Activated CD4-positive, CD25-positive, alpha-beta regulatory T cell treated with anti-CD3 and anti-CD28 coated beads, Interleukin-2, amount 50 U/mL, for 16 hours (primary cell): ENCODE data around the gene LMBR1L.
A peak's percentile ranks its signal among the peaks of the same experiment; 100 is the strongest.

Experiments
- DNase-seq: peaks from one replicate; pipeline ENCODE4 v3.0.0-alpha.2; 2020; ENCODE audit warnings: low read depth, low spot score

Gene LMBR1L

DNA sequence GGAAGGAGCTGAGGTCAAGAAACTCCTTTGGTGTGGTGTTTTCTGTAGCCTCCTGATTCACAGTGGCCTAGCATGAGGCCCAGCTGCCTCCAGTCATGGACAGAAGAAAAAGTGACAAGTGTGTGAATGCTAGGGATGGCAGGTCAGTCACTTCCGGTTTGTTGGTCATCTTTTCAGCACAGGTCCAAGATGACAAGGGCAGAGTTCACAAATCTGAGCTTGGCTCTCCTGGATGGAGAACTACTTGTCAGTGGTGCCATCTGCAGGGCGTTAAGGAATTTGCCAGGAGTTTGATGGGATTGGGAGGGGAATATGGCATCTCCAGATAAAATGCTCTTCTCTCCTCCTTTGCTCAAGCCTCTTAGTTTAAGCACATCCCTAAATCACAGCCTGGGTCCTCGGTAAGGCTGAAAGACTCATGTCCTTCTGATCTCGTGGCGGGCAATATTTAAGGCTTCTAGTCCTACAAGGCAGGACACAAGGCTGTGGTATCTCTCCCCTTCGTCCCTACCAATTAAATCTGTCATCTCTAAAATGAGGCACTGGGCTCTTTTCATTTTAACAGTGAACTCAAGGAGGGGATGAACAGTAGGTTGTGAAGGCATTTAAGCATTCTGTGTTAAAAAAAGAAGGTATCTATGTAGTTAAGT, 10.5 kb upstream of the LMBR1L start:
- DNase-seq, result no peak

- no peak for DNase-seq
Observed at GRCh38 chr12:49111206-49111605, 559 bp upstream of the LMBR1L start.

GRCh38 chr12:49109641-49110463, 795 bp downstream of the LMBR1L start:
- no peak for DNase-seq

GRCh38 chr12:49108958-49109404, 1.7 kb downstream of the LMBR1L start:
- DNase-seq, result no peak

DNA sequence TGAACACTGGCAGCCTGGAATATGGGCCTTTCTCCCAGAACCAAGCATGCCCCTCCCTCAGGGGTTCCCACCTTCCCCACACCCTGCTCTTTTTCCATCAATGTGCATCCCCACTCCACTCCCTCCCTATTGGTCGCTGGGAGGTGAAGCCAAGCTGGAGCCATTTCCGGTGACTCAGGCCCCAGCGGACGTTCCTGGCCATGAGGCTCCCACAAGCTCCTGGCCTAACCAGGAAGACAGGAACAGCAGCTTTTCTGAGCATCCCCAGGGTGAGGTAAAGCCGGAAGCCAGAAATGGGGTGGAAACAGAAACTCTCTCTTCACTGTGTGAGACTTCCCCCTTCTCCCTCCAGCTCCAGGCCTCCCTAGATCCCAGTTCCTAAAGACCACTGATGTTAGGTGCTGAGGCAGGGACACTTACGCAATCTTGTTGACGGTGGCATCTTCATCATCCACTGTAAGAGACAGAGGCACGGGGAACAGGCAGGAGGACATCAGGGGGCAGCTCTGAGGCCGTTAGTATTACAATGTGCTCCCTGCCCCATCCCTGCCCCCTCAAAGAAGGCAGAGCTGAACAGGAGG, 5.1 kb downstream of the LMBR1L start:
- DNase-seq, result no peak

DNA sequence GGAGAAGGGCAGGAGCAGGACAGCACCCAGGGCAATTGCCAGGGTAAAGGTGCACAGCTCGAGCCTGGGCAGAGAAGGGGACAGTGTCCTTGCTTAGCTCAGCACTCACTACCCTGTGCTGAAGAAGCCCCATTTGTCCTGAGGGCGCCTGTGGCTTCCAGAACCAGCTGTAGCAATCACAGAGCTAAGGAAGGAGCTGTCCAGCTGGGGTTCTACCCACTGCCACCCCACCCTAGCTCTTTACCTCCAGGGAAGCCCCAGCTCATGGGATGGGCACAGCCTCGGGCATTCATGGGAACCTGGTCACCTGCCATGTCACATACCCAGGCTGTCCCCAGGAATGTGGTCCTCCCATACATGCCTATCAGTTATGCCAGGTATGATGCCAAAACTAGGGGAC, 5.8 kb downstream of the LMBR1L start:
- no peak for DNase-seq

DNA sequence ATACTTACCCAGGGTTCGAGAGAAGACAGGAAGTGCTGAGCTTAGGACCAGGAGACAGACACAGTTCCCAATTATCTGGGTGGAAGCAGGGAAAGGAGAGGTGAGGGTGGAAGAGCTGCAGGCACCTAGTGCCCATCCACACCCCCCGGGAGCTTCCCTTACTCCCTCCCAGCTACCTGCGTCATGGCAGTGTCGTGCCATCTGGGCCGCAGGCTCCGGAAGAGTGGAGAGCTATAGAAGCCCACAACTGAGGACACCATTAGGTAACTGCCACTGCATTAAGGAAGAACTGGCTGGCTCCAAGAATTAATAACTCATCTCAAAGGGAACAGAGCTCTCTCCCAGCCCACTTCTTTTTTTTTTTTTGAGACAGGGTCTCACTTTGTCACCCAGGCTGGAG, 10.3 kb downstream of the LMBR1L start:
- DNase-seq, result no peak

DNA sequence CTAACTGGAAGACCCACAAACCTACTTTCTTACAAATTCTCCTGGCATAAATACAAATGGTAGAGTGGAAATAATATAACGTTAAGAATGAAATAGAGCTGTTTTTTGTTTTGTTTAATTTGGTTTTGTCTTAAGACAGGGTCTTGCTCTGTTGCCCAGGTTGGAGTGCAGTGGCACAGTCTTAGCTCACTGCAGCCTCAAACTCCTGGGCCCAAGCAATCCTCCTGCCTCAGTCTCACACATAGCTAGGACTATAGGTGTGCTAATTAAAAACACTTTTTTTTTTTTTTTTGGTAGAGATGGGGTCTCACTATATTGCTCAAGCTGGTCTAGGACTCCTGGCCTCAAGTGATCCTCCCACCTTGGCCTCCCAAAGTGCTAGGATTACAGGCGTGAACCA, 11.9 kb downstream of the LMBR1L start:
- DNase-seq, result no peak

GRCh38 chr12:49098035-49098451, 12.6 kb downstream of the LMBR1L start:
- DNase-seq, result peak; percentile 47

DNA sequence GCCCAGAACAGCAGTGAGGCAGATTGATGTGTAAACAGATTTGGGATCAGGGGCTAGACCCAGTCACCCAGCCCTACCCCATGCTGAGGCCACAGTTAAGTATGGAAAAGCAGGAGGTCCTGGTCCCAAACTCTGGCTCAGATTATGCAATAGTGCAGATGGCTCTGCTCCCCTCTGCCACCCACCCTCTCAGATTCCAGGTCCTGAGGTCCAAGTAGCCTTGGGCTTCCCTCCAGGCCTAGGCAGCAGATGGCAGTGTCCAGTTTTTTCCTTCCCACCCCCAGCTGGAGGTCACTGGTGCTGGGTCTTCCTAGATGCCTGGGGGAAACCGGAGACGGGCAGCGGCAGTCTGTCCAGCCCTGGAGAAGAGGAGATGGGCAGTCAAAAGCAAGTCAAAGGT, 13.3 kb downstream of the LMBR1L start:
- DNase-seq, result no peak

- no peak for DNase-seq
Observed at GRCh38 chr12:49094975-49095365, 15.7 kb downstream of the LMBR1L start.

GRCh38 chr12:49094160-49094974, 16.3 kb downstream of the LMBR1L start, which contains the start of gene DHH:
TSS of gene DHH (minus strand) at chr12:49094801. CDS start at chr12:49094512, 289 bp downstream.
- DNase-seq, result no peak

- no peak for DNase-seq
Observed at GRCh38 chr12:49093792-49094159, 16.9 kb downstream of the LMBR1L start.

DNA sequence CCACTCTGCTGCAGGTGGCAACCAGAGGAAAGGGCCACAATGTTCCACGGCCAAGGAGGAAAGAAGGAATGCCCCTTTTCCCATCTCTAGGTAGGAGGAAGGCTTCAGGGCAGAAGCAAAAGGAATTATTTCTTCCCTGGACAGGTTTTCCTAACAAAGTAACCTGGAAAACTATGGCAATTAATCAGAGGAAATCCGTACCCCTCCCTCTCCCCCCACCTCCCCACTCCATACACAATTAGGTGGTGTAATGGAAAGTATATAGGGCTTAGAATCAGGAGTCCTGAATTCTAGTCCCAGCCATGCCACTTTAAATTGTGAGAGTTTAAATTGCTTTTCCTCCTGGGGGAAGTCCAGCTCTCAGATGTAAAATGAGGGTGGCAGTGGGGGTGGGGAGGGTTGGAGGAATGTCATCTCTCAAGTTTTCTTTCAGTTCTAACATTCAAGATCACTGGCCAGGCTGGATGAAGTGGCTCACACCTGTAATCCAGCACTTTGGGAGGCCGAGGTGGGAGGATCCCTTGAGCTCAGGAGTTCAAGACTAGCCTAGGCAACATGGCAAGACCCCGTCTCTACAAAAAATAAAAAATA, 17.7 kb downstream of the LMBR1L start:
- DNase-seq, result no peak

DNA sequence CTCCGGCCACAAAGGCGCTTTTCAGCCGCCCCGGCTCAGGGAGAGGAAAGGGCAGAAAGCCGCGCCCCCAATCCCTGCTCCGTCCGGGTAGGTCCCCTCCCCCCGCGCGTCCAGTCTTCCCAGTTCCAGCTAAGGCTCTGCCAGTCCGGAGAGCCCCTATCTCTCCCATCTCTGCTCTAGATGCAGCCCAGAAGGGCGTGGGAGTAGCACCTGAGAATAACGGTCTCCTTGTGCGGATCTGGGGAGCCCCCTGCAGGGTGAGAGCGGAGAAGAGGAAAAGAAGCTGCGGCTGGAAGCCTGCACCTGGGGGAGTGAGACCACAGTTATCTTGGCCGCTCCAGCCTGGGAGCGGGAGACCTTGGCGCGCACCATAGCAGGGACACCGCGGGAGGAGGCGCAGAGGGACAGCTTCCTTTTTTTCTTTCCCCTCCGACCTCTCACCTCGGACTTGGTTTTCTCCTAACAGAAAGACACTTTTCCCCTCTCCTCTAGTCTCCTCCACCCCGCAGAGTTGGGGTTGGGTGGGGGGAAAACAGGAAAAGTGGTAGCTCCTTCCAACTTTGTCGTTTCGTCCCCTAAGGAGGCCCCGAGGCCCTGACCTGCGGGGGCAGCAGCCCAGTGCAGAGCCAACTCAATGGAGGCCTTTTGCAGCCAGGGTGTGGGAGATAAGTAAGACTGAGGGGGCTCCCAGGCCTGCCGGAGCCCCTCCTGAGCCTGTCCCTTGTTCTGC, 18.4 kb downstream of the LMBR1L start:
- DNase-seq, result peak; percentile 28

DNA sequence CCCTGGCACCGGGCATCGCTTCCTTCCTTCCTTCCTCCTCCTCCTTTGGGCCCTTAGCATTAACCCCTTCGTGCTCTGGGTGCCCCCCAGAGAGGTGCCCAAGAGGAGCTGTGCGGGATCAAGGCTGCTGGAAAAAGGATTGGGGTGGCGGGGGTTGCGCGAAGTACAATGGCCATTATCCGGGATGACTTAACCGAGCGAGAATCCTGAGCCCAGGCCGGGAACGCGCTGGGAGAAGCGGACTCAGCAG, 18.9 kb downstream of the LMBR1L start:
- no peak for DNase-seq

DNA sequence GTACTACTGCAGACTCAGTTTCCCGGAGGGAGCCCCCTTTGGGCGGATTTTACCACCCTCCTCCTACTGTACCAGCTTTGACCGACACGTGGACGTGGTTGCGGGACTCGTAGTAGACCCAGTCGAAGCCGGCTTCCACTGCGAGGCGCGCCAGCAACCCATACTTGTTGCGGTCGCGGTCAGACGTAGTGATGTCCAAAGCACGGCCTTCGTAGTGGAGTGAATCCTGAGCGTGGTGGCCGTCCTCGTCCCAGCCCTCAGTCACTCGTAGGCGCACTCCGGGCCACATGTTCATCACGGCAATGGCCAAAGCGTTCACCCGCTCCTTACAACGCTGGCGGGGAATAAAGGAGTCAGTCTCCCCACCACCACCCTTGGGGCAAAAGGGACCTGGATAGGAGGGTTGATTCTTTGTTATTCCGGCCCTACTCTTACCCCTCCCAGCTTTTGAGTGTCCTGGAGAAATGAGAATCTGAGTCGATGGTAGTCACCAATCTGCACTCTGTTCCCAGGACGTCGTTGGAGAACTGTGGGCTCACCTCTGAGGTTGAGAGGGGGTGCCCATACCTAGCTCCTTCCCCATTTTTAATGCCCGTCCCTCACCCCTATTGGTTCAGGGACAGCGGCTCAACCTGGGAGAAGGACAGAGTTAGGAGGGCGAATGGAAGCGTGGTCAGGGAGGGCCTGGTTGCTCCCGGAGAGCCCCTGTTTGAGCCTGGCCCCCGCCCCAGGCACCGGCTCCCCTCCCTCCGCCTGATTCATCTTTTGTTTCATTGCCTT, 19.4 kb downstream of the LMBR1L start:
- DNase-seq, result no peak

DNA sequence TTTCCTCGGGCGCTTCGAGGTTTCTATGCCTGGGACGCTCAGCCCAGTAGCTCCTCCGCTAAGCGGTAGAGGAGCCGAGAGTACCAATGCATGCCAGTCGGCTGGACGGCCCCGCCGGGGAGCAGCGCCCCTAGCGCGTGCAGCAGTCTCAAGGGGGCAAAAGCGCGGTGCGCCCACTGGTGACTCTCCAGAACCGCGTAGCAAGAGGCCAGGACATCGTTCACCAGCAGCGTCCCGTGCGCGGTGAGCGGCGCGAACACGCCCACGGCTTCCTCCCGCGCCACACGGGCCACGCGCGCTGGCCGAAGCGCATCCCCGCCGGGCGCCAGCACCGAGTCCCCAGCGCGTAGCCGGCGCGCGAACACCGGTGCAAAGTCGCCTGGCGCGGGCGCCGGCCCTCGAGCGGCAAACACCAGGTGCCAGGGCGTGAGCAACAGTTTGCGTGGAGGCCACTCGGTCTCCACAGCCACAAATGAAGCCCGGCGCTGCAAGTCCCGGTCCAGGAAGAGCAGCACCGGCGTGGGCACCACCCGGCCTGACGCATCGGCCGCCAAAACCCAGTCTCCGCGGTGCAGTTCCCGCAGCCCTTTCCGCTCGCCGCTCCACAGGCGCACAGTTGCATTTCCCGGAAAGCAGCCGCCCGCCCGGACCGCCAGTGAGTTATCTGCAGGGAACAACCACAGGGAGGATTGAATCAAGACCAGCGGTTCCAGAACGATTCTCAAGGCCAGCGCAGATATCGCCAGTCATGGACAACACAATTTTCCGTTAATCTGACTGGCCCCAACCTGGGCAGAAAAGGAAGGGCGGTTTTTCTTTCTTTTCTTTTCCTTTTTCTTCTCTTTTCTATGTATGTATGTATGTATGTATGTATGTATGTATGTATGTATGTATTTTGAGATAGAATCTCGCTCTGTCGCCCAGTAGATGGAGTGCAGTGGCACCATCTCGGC, 20.6 kb downstream of the LMBR1L start:
- no peak for DNase-seq

- no peak for DNase-seq
Observed at GRCh38 chr12:49088932-49089330, 21.7 kb downstream of the LMBR1L start.
